Body of pancreas (tissue), 4 donors: ENCODE data around the gene SPATA2L. TPM values are rescaled to one million over a fixed set of nuclear protein-coding genes. Genes with fewer than 3 reads are reported as not detected.

Experiments
- ATAC-seq: fragments of 150-250 bp; one replicate; pipeline ENCODE4 v1.9.1; 2016
- DNase-seq, 4 donors: peaks; one replicate each; pipeline ENCODE4 v3.0.0-alpha.2; 2019
- H3K27ac ChIP-seq, 4 donors: fragments of 200-600 bp; sonication (generic); 1 replicate in 3 of 4; 2 replicates in 1 of 4; pipeline versions ENCODE4 v1.5.1 to v1.6.1; 2016 to 2019; ENCODE audit warnings: mild to moderate bottlenecking in 1 of 4, mixed read lengths in 1 of 4, moderate library complexity in 1 of 4
- H3K27me3 ChIP-seq, 2 donors: fragments of 200-600 bp; sonication (generic); one replicate each; pipeline ENCODE4 v1.6.0; 2016; ENCODE audit warnings: mild to moderate bottlenecking in 1 of 2
- H3K36me3 ChIP-seq, 2 donors: fragments of 200-600 bp; sonication (generic); replicated peaks in 1 of 2; 2 replicates each; pipeline ENCODE4 v1.5.1; 2016; ENCODE audit warnings: low read depth in 2 of 2; ENCODE audit not compliant: insufficient read depth in 1 of 2
- H3K4me1 ChIP-seq: fragments of 200-600 bp; sonication (generic); one replicate; pipeline ENCODE4 v1.6.0; 2016
- H3K4me3 ChIP-seq, 2 donors: fragments of 200-600 bp; sonication (generic); 1 replicate in 1 of 2; 2 replicates in 1 of 2; pipeline ENCODE4 v1.5.1; 2016 to 2019
- H3K9me3 ChIP-seq, 3 donors: fragments of 200-600 bp; sonication (generic); 1 replicate in 2 of 3; 2 replicates in 1 of 3; pipeline ENCODE4 v1.5.1; 2016
- CTCF ChIP-seq, 7 experiments: fragments of 450-650 bp in 4 of 7; fragments of 200-600 bp in 3 of 7; sonication (generic) in 3 of 7; IDR thresholded peaks; one replicate each; pipeline ENCODE4 v1.5.1; 2016 to 2019; ENCODE audit warnings: antibody characterized with exemption in 7 of 7
- POLR2A ChIP-seq, 3 donors: fragments of 450-650 bp; IDR thresholded peaks; one replicate each; pipeline ENCODE4 v1.6.1; 2016; ENCODE audit warnings: antibody characterized with exemption in 3 of 3, mild to moderate bottlenecking in 2 of 3
- WGBS, 2 donors: methylation state at CpG; one replicate each; pipeline ENCODE4 v1.1.5; 2017; 5-methylcytosine and 5-hydroxymethylcytosine counted together
- intact Hi-C: fragments of 100-400 bp; cut with DNase I; formaldehyde crosslinking; loops from one replicate; pipeline ENCODE4 v1.15.1; 2023
- total RNA-seq, 2 donors: library from RNA; depleted of rRNA; stranded (reverse); fragments of >200 nt; gene quantifications; one replicate each; pipeline ENCODE4 v1.1.0, GENCODE V29; 2016

Gene SPATA2L
- total RNA-seq, 2 donors from 2014 or later = 15.8 to 48.1 TPM

GRCh38 chr16:89738538-89739317 lies 37.2 kb upstream of the SPATA2L start:
- H3K27ac ChIP-seq = no peak overlapping the region
- H3K4me3 ChIP-seq = no peak overlapping the region
- H3K9me3 ChIP-seq = no peaks in the 10 kb centered on the region
- TF ChIP-seq POLR2A (IDR thresholded peaks at IDR 0.05) (no peak), CTCF (IDR thresholded peaks at IDR 0.05) (no peak)
- H3K4me1 ChIP-seq = no peaks in the 10 kb centered on the region
- 84 to 93% methylated on average over 11 to 20 of the region's 20 CpGs for WGBS, 2 donors
- no peak for DNase-seq
- H3K36me3 ChIP-seq = peaks cover 7 to 41% of the 10 kb centered on the region in 2 donors
- intact Hi-C loops = no loop called here
- no peaks in the 10 kb centered on the region for H3K27me3 ChIP-seq
- no peak for ATAC-seq

- ATAC-seq (no peak), DNase-seq (no peak)
- Histone ChIP-seq H3K9me3 (no peaks in the 10 kb centered on the region), H3K4me1 (no peaks in the 10 kb centered on the region), H3K27ac (no peak overlapping the region), H3K27me3 (no peaks in the 10 kb centered on the region), H3K4me3 (no peak overlapping the region), H3K36me3 (peaks cover 11 to 46% of the 10 kb centered on the region in 2 donors)
- 87 to 100% methylated on average over 7 to 14 of the region's 14 CpGs for WGBS, 2 donors
- intact Hi-C loops = no loop called here
- TF ChIP-seq POLR2A (IDR thresholded peaks at IDR 0.05) = no peak
- TF ChIP-seq CTCF (IDR thresholded peaks at IDR 0.05) = no peak
Measured at GRCh38 chr16:89738072-89738377, 36.5 kb upstream of the SPATA2L start.

- 87 to 89% methylated on average over 19 to 20 of the region's 20 CpGs for WGBS, 2 donors
- intact Hi-C loops = no loop called here
- TF ChIP-seq CTCF (IDR thresholded peaks at IDR 0.05) (no peak), POLR2A (IDR thresholded peaks at IDR 0.05) (no peak)
Measured at GRCh38 chr16:89737341-89738071, 36.0 kb upstream of the SPATA2L start.

GRCh38 chr16:89736554-89736953 lies 35.0 kb upstream of the SPATA2L start:
- Histone ChIP-seq H3K27ac (no peak overlapping the region), H3K27me3 (no peaks in the 10 kb centered on the region), H3K4me1 (no peaks in the 10 kb centered on the region), H3K36me3 (peaks cover 11 to 49% of the 10 kb centered on the region in 2 donors), H3K9me3 (no peaks in the 10 kb centered on the region), H3K4me3 (no peak overlapping the region)
- WGBS, 2 donors = 91 to 100% methylated on average over 2 of the region's 3 CpGs
- no peak for TF ChIP-seq POLR2A (IDR thresholded peaks at IDR 0.05)
- TF ChIP-seq CTCF (IDR thresholded peaks at IDR 0.05) = no peak
- DNase-seq (no peak), ATAC-seq (no peak)
- intact Hi-C loops = no loop called here

More at GRCh38 chr16:89737341-89738071, 36.0 kb upstream of the SPATA2L start:
- Histone ChIP-seq H3K4me3 (no peak overlapping the region), H3K27me3 (no peaks in the 10 kb centered on the region), H3K27ac (no peak overlapping the region), H3K9me3 (no peaks in the 10 kb centered on the region), H3K36me3 (peaks cover 11 to 46% of the 10 kb centered on the region in 2 donors), H3K4me1 (no peaks in the 10 kb centered on the region)
- DNase-seq (no peak), ATAC-seq (no peak)
